Mesenteric fat pad (tissue), 1 donor: ENCODE results near the gene ROPN1L. TPM values are rescaled to one million over a fixed set of nuclear protein-coding genes. Genes with fewer than 3 reads are reported as not detected.
"Not testable (repeated sequence)": the region's sequence is repeated elsewhere in the genome, so short reads cannot be mapped to it uniquely, and the experiment has no call there.

Source experiments
- DNase-seq: peaks from one replicate; pipeline ENCODE4 v3.0.0-alpha.2; 2020; ENCODE audit warnings: low spot score
- total RNA-seq: library from RNA; stranded (reverse); fragmentation: NEBNext Ultra II Directional; extraction: Animal tissue kit (Norgen Biotek cat#: 25700); gene quantifications from one replicate; pipeline ENCODE4 v1.2.1, GENCODE V29; 2021
- donor health status: DM: yes; HTN: yes; CAD: no.

ROPN1L gene
- total RNA-seq, 1 donor from 2014 or later = 0.93 TPM

DNA sequence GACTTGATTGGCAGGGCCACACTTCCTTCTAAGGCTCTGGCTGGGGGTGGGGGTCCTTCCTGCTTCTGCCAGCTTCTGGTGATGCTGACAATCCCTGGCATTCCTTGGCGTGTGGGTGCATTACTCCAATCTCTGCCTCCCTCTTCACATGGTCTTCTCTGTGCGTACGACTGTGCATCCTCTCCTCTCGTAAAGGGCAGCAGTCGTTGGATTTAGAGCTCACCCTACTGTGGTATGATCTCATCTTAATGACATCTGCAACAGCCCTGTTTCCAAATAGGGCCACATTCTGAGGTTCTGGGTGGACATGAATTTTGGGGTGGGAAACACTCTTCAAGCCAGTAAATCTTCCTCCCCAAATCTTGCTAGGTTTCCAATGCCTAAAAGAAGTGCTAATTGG, 36.8 kb downstream of the ROPN1L start:
- DNase-seq = no peak

DNA sequence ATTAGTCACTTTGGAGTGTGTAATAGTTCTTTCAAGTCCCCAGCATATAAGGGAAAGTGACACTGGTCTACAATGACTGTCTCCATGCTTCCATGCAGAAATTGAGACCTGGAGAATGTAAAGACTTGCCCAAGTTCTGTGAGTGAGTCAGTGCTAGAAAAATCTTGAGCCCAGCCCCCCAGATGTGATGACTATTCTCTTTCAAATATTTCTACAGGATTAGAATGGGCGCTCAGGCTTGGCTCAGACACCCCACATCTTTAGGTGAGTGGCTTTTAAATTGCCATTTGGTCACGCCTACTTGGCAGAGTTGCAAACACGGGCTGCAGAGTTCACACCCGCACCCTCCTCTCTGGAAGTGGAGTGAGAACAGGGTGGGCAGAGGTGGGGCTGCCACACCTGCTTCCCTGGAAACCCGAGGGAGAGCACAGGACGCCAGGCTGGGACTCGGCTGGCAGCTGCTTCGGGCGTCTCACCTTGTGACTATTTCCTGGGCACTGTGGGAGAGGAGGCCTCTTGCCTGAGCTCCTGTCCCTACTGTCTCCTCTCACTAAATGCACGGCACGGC, 37.6 kb downstream of the ROPN1L start:
- no peak for DNase-seq

DNA sequence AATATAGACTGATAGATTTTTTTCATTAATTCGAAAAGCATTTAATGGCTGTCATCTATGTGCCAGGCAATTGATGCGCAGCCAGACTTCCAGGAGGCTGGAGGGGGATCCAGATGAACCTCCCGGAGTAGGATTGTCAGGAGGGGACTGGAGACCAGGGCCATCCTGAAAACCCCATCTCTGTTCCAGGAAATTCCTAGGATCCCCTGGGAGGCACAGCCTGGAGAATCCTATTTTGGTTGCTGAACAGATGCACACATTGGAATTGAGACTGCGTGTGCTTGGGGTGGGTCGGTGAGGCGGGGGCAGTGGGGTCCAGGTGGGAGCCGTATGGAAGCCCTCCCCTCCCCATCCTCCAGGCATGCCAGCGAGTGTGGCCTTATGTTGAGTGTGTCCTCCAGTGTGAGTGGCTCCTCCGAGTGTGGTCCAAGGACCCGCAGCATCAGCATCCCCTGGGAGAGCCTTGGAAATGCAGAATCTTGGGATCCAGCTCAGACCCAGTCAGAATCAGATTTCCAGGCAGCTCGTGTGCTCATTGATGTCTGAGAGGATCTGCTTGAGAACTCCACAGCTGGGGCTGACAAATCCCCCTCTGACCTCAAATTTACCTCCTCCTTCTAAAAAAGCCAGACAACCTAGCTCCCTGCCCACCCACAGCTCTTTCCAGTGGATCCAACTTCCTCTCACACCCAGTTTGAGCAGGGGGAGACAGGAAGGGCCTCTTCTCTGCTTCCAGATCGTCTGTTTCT, 38.7 kb downstream of the ROPN1L start:
- DNase-seq = no peak

DNA sequence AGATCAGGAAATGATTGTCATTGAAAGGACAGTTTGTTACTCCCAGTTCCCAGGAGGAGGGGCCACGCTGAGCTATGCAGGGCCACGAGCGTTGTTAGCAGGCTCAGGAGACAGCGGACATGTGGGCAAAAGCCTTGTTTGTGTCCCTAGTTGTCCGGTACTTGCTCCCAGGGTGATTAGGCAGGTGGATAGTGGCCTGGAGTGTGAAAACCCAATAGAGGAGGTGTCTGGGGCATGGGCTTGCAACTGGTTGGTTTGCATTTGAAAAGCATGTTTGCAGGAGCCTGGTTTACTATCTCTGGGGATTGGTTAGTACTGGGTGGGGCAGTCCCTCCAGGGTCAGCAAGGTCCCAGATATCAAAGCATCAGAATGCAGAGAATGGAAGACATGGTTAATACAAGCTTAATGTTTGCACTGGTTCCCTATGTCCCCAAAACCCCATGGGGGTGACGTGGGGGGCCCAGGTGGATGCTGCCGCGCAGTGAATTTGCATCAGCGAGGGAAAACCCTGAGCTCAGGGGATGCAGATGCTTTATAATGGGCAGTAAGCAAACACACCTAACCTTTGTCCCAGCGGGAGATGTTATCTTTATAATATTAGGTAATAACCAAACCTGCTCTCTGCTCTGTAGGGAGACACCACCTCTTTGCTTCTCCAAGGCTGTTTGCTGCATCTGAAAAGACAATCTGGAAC, 39.7 kb downstream of the ROPN1L start:
- no peak for DNase-seq

DNA sequence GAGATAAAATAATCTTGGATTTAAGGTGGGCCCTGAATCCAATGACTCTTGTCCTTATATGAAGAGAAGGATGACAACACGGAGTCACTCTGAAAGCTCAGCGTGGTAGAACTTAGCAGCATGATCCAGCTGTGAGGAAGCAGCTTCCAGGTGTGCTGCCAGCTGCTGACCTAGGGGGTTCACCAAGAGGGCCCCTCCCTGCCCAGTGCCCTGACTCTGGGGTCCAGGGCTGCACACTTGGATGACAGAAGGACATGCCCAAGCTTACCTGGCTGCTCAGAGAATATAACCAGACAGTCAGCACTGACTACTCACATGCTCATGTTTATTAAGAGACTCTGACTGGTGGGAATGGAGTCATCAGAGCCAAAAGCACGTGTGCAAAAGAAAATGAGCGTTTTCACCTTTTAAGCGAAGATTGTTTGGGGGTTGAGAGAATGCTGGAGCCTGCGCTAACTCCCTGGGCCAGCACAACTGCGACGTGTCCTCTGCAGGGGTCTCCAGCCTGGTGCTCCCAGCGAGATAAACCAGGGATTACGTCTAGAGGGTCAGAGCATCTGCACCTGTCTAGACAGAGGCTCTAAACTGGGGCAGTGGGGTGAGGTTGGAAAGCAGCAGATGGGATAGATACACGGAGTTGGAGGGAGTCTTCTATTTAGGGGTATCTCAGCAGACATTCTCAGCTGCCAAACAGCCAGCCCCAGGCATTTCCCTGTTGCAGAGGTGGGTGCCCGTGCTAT, 41.3 kb downstream of the ROPN1L start:
- DNase-seq = no peak

DNA sequence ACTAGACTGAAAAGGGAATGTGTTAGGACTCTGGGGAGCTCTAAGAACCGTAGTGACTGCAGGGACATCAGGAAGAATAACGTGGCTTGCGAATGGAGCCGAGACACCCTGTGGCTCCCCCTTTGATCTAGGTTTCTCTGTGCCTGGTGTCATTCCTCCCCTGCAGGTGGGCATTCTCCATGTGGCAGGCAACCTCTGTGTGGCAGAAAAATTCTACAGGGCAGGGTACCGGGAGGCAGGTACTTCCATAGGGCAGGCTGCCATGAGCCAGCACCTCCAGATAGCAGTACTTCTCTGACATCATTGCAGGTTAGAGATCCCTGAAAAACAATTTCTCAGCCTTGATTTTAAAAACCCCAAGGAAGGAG, 43.1 kb downstream of the ROPN1L start:
- no peak for DNase-seq

DNA sequence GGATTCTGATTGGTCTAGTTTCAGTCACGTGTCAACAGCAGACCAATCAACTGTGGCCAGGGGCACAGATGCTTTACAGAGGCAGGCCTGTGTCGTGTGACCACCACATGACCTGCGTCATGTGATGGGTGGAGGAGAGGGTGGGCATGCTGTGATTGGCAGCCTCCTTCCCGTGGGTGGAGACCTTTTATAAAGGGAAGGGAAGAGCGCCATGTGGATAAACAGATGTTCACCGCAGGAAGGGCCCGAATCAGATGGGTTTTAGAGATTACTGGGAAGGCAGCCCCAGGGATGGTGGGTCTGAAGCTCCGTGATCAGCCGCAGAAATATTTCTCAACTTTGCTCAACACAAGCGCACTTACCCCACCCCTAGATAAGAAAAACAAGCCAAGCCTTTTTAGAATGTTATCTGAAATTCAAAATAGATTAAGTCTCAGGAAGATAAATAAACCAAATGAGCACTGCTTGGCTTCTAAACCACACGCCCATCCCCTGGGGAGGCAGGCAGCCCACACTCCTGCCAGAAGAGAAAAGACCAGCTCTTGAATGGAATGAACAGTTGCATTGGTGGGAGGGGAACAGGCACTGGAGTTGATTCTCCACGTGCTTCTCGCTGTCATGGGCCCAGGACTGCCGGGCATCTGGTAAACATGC, 43.6 kb downstream of the ROPN1L start:
- no peak for DNase-seq

DNA sequence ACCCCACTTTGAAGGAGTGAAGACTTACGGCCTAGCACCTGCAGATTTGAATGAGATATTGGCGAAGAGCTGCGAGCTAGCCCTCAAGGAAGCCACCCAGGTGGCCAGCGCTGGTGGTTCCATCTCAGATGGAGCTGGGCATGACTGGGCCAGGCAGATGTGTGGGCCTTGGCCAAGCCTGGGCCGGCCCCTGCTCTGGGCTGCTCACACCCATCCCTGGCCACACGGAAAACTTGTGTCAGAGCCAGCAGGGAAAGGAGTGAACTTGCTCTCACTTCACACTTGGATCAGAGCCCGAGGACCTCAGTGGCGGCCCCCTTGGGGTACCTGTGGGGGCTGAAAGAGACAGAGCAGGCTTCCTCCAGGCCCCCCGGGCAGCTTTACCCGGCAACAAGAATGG, 44.2 kb downstream of the ROPN1L start:
- DNase-seq = no peak

DNA sequence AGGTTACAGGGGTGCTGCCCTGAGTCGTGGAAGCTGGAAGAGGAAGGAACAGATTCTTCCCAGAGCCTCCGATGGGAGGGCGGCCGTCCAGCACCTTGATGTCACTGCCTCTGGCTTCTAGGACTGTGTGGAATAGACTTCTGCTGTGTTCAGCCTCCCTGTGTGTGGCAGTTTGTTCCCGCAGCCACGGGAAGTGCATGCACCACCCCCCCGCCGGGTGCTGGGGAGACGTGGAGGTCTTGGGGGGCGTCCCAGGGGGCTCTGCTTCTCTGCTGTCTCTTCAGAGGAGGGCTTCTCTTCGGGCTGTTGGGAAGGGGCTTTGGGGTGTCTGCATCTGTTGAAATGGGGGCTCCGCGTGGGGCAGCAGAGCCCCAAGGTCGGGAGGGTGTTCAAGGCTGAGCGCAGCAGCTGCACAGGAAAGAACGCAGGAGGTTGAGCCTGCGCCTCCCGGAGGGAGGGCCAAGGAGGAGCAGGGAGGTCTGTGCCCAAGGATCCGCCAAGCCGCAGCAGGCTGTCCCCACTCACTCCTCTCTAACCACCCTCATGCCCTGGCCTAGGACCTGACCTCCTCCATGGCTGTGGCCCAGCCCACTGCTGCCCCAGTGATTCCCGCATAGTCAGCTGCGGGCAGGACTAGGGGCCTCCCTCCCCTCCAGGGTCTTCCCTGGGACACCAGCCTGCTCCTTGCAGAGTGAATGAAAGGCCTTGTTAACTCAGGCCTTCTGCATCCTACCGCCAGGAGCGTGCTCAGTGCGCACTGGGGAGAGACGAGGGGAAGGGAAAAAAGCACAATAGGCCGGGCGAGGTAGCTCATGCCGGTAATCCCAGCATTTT, 45.0 kb downstream of the ROPN1L start:
- DNase-seq = no peak

DNA sequence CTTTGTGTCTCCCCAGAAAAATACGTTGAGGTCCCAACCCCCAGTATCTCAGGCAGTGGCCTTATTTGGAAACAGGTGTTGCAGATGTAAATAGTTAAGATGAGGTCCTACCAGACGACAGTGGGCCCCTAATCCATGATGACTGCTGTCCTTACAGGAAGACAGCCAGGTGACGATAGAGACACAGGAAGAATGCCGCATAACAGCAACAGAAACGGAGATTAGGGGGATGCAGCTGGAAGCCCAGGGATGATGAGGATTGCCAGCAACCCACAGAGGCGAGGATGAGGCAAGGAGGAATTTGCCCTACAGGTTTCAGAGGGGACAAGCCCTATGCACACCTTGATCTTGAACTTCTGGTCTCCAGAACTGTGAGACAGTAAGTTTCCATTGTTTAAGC, 46.5 kb downstream of the ROPN1L start:
- no peak for DNase-seq

DNA sequence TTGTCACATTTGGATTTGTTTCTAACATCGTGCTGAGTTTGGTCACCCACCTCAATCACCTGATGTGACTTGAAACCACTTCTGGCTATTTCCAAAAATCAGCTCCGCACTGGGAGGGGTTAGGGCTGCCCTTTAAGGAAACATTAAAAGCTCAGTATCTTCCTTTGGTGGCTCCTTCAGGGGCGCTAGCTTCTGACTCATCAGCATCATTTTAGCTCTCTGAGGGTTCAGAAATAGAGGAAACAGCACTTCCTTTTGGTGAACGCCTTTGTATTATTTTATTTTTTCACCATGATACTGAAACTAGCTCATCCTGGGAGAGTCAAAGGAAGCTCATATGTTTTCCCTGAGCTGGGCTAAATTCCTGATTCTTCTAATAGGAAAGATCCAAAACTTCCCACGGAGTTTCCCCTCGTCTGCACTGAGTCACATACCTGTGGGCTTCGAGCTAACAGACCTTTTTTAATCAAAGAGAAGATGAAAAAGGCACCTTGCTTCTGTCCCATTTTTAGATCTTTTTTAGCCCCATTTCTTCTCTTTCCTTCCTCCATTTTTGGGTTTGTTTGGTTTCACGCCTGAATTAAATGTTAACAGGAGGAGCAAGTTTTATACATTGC, 48.2 kb downstream of the ROPN1L start:
- no peak for DNase-seq

DNA sequence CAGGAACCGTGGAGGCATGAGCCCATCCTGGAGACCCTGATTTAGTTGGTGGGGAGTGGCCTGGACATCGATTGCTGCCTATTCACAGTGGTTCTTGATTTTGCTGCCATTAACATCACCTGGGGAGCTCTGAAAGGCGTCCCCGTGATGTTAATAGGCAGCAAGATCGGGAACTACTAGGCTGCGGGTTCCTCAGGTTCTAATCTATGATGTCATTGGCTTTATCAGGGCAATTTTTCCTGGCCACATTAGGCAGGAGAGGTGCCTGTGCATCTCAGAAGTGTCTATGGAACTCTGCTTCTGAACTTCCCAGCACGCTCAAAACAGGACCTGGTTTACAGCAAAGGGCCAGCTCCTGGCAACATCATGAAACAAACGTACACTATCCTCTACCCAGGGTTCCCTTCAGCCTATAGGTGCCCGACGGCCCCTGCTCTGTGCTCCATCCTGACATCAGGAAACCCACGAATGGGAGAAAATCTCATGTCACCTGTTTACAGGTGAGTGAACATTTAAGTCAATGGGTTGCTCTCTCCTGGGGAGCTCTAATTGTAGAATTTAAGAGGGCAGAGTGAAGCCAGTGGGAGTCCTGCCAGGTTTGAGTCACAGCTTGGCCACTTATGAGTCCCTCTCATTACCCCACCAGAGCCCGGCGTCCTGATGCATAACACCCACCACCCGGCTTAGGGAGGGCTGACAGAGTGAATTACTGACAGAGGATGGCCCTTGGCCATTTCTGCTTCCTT, 49.4 kb downstream of the ROPN1L start:
- DNase-seq = no peak

DNA sequence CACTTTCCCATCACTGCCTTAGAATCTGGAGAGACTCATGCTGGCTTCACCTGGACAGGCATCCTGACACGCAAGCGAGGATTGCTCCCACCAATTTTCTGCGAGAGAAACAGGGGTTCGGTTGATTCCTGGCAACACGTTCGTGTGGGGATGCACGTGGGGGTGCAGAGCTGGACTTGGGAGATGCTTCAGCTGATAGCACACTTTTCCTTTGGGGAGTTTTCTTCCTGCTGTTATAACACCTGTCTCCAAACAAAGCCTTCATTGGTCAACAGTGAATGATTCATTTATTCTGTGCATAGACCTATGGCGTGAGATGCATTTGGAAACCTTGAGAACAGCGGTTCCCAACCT, 50.0 kb downstream of the ROPN1L start:
- no peak for DNase-seq

DNA sequence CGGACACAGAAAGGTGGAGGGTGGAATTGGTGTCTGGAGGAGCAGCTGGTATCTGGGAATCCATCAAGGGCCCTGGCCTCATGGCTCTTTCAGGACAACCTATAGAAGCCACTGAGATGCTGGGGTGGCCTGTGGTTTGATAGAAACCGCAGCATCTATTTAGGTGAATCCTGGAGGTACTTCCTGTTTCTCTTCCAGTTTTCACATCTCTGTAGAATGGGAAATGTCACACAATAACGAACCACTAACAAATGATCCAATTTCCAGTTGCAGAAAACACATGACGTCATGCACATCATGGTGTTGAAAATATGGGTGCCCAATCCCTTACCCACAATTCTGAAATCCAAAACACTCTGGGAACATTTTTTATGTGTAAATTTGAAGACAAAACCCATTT, 52.2 kb downstream of the ROPN1L start:
- DNase-seq = no peak

DNA sequence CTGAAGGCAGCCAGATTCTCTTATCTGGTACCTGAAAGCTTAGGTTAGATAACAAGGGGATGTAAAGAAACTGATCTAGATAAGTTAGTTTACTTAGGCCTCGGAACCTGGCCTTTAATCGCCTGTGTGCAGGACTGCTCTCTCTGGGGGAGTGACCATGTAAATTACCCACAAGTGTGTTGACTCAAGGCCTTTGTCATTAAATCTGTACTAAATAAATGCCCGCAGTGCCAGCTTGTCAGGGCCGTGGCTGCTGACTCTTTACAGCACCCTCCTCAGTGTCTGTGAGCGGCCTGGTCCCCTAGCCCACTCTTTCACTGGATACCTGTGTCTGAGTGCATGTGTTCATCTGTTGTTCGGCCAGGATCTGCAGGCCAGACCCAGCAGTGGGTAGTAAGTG, 52.8 kb downstream of the ROPN1L start:
- not testable (repeated sequence) for DNase-seq

DNA sequence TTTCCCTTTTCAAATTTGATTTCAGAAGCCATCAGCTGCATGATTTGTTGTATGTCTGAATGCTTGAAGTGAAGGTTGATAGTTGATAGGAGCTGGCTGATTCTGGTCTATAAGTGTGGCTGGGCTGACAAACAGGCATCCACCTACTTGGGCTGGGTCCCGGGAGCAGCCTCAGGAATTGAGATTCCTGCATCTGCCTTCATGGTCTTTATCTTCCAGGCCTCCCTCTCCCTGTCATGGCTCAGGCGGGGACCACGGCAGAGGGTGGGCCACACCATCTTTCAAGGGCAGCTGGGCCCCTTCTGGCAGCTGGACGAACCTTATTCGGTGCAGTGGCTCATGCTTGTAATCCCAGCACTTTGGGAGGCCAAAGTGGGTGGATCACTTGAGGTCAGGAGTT, 55.9 kb downstream of the ROPN1L start:
- no peak for DNase-seq

DNA sequence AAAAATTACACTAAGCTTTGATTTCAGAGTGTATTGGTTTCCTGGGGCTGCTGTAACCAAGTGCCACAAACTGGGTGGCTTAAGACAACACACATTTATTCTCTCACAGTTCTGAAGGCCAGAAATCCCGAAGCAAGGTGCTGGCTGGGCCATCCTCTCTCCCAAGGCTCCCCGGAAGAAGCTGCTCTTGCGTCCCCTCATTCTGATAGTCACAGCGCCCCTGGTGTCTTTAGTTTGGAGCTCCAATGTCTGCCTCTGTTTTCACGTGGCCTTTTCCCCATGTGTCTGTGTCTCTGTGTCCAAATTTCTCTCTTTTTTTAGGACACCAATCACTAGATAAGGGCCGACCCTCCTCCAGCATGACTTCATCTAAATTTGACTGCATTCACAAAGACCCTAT, 56.7 kb downstream of the ROPN1L start:
- no peak for DNase-seq

DNA sequence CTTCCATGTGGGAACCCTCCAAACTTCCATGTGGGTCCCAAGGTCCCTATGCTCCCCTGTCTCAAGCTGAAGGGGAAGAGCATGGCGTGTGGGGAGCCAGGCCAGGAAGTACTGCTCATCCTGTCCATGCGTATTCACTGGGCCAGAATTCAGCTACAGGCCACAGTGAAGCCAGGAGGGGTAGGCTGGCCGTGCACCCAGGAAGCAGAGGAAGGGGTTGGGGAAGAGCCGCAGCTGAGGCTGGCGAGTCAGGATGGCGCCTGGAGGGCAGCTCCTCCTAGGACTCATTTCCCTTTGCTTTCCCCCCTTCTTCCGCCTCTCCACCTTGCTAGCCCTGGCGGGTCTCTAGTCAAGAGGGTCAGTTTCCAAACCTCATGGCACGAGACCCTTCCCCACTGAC, 57.4 kb downstream of the ROPN1L start:
- no peak for DNase-seq

DNA sequence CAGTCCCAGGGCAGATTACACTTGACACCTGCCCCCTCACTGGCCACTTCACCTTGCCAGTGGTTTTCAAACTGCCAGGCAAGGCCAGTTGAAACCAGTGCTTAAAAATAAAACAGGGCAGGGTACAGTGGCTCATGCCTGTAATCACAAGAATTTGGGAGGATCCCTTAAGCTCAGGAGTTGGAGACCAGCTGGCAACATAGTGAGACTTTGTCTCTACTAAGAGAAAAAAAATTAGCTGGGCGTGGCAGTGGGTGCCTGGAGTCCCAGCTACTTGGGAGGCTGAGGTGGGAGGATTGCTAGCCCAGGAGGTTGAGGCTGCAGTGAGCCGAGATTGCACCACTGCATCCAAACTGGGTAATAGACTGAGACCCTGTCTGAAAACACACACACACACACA, 58.1 kb downstream of the ROPN1L start:
- DNase-seq = no peak

DNA sequence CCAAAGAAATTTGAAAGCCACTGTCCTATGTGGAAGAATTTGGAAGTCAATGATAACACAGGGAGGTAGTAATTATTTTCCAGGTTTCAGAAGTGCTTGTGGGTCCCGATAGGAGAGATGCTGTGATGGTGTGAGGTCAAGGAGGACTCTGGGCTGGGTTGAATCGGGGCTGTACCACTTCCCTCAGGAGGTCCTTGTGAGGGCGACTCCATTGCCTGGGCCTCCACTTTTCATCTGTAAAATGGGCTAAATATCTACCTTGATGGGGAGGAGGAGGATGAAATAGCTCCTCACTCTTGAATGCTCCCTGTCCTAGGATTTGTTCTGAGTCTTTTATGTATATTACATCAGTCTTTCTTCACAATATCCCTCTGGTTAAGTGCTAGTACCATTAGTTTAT, 59.0 kb downstream of the ROPN1L start:
- no peak for DNase-seq
